ENCODE results near the gene LTBP3.

DNA sequence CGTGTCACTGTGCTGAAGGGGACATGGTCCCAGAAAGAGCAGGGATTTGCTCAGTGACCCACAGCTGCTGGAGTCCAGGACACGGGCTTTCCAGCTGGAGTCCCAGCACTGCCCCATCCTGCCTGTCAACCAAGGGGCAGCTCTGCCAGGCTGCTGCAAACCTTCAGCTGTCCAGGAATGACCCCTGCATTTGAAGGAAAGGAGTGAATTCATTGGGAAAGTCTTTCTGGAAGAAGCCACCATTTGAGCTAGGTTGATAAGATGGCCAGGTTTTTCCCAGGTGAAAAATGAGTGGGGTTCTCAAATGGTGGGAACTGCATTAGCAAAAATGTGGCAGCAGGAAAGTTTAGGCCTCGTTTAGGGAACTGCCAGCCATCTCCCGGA, 28.1 kb upstream of the LTBP3 start:
- TF ChIP-seq MAFF (IDR thresholded peaks at IDR 0.05; ENCODE audit: low read depth, low read length) = no peak
- TF ChIP-seq, protein P1, sequence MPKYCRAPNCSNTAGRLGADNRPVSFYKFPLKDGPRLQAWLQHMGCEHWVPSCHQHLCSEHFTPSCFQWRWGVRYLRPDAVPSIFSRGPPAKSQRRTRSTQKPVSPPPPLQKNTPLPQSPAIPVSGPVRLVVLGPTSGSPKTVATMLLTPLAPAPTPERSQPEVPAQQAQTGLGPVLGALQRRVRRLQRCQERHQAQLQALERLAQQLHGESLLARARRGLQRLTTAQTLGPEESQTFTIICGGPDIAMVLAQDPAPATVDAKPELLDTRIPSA (CRISPR knock-in tag; IDR thresholded peaks at IDR 0.05; ENCODE audit: borderline replicate concordance) = no peak
- TF ChIP-seq, protein P2, sequence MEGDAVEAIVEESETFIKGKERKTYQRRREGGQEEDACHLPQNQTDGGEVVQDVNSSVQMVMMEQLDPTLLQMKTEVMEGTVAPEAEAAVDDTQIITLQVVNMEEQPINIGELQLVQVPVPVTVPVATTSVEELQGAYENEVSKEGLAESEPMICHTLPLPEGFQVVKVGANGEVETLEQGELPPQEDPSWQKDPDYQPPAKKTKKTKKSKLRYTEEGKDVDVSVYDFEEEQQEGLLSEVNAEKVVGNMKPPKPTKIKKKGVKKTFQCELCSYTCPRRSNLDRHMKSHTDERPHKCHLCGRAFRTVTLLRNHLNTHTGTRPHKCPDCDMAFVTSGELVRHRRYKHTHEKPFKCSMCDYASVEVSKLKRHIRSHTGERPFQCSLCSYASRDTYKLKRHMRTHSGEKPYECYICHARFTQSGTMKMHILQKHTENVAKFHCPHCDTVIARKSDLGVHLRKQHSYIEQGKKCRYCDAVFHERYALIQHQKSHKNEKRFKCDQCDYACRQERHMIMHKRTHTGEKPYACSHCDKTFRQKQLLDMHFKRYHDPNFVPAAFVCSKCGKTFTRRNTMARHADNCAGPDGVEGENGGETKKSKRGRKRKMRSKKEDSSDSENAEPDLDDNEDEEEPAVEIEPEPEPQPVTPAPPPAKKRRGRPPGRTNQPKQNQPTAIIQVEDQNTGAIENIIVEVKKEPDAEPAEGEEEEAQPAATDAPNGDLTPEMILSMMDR (CRISPR knock-in tag; IDR thresholded peaks at IDR 0.05) = no peak
- no peak for TF ChIP-seq POLR2A (IDR thresholded peaks at IDR 0.05; ENCODE audit: insufficient read depth in 1 of 2, low read depth in 2 of 2, low read length in 2 of 2)
- no peak for TF ChIP-seq SUZ12 (IDR thresholded peaks at IDR 0.05; ENCODE audit: low read depth, low read length)
- TF ChIP-seq EZH2 (conservative IDR thresholded peaks at IDR 0.05; ENCODE audit: low read depth, low read length) = no peak
- no peak for TF ChIP-seq POLR2AphosphoS5 (IDR thresholded peaks at IDR 0.05; ENCODE audit: low read depth, low read length)
- no peak for TF ChIP-seq SALL1 (CRISPR knock-in tag; IDR thresholded peaks at IDR 0.05)
- no peak for TF ChIP-seq TP53 (CRISPR knock-in tag; conservative IDR thresholded peaks at IDR 0.05)
- no peak for TF ChIP-seq ZNF121 (CRISPR knock-in tag; IDR thresholded peaks at IDR 0.05)
- TF ChIP-seq JUNB (CRISPR knock-in tag; IDR thresholded peaks at IDR 0.05; ENCODE audit: borderline replicate concordance) = no peak
- no peak for TF ChIP-seq HOXA7 (CRISPR knock-in tag; IDR thresholded peaks at IDR 0.05)
- TF ChIP-seq ZNF260 (CRISPR knock-in tag; IDR thresholded peaks at IDR 0.05; ENCODE audit: borderline replicate concordance, low read depth) = no peak
